22Rv1 (cell line): ENCODE data around the gene MX1.

Source experiments
- ZFX ChIP-seq: fragments of 450-650 bp; IDR thresholded peaks from 2 replicates; pipeline ENCODE4 v1.6.1; 2017; ENCODE audit warnings: antibody characterized with exemption, borderline replicate concordance
- TF ChIP-seq, protein P1 (sequence below): fragments of 450-650 bp; IDR thresholded peaks from 2 replicates; pipeline ENCODE4 v1.5.1; 2017; ENCODE audit warnings: mild to moderate bottlenecking

DNA sequence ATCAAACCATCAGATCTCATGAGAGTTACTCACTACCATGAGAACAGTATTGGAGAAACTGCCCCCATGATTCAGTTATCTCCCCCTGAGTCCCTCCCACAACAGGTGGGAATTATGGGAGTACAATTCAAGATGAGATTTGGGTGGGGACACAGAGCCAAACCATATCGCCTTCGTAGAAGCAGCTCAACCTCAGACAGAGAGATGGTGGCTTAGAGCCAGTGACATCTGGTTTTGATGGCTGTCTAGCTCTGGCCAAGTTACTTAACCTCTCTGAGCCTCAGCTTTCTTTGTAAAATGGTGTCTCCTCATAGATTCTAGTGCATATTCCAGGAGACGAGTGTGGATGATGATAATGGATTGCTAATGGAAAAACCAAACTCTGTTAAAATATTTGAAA is 27.2 kb downstream of the MX1 start:
- TF ChIP-seq, protein P1, sequence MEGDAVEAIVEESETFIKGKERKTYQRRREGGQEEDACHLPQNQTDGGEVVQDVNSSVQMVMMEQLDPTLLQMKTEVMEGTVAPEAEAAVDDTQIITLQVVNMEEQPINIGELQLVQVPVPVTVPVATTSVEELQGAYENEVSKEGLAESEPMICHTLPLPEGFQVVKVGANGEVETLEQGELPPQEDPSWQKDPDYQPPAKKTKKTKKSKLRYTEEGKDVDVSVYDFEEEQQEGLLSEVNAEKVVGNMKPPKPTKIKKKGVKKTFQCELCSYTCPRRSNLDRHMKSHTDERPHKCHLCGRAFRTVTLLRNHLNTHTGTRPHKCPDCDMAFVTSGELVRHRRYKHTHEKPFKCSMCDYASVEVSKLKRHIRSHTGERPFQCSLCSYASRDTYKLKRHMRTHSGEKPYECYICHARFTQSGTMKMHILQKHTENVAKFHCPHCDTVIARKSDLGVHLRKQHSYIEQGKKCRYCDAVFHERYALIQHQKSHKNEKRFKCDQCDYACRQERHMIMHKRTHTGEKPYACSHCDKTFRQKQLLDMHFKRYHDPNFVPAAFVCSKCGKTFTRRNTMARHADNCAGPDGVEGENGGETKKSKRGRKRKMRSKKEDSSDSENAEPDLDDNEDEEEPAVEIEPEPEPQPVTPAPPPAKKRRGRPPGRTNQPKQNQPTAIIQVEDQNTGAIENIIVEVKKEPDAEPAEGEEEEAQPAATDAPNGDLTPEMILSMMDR: no peak
- no peak for TF ChIP-seq ZFX
